Endothelial cell of umbilical vein (primary cell): ENCODE results near the gene TBC1D16.

Experiments
- CTCF ChIP-seq, 2 donors: IDR thresholded peaks; 1 replicate in 1 of 2; 2 replicates in 1 of 2; pipeline ENCODE4 v1.5.1; 2011; ENCODE audit warnings: low read length in 2 of 2, mild to moderate bottlenecking in 2 of 2, moderate library complexity in 2 of 2, control low read depth in 1 of 2, inconsistent platforms in 1 of 2, low read depth in 1 of 2; ENCODE audit not compliant: insufficient read depth in 1 of 2; ENCODE audit errors: extremely low read depth in 1 of 2
- FOS ChIP-seq: IDR thresholded peaks from 2 replicates; pipeline ENCODE4 v1.6.1; 2011; ENCODE audit warnings: mild to moderate bottlenecking, low read length, moderate library complexity, borderline replicate concordance; ENCODE audit not compliant: insufficient read depth
- MAX ChIP-seq: IDR thresholded peaks from 2 replicates; pipeline ENCODE4 v1.6.1; 2011; ENCODE audit not compliant: insufficient read depth, insufficient read length

- TF ChIP-seq MAX: no peak
- no peak for TF ChIP-seq CTCF (IDR thresholded peaks at IDR 0.05; ENCODE audit: extremely low read depth in 1 of 2, insufficient read depth in 1 of 2, low read depth in 1 of 2, low read length in 2 of 2)
- no peak for TF ChIP-seq FOS
These were observed 101.6 kb downstream of the TBC1D16 start for GRCh38 chr17:79933863-79934652.
